Measurements from ENCODE around the gene ASCL3. TPM values are rescaled to one million over a fixed set of nuclear protein-coding genes. Genes with fewer than 3 reads are reported as not detected.

ASCL3 gene
- total RNA-seq, 1 experiment from 2014 or later = not detected

DNA sequence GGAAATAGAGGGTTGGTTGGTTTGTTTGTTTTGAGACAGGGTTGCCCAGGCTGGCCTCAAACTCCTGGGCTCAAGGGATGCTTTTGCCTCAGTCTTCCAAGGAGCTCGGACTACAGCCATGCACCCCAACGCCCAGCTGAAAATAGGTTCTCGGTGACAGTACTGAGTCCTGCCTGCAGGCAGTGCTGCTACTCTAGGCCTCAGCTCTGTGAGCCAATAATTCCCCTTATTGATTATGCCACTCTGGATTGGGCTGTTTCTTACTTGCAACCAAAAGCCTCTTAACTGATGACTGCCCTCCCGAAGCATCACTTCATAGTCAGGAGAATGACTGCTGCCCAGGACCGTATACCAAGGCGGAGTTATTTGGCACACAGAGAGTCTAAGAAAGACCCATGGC, 8.9 kb downstream of the ASCL3 start:
- Histone ChIP-seq H3K36me3 (ENCODE audit: low read depth, low read length) (no peaks in the 10 kb centered on the region), H3K9me3 (ENCODE audit: low read length) (no peaks in the 10 kb centered on the region), H3K4me1 (ENCODE audit: insufficient read depth, low read length) (peaks cover 7% of the 10 kb centered on the region; the same call in 1 of the 2 replicates), H4K20me1 (ENCODE audit: low read length) (no peaks in the 10 kb centered on the region), H3K79me2 (ENCODE audit: low read length) (no peaks in the 10 kb centered on the region), H2AFZ (ENCODE audit: low read length) (no peak overlapping the region), H3K27me3 (ENCODE audit: low read length) (no peaks in the 10 kb centered on the region), H3K4me2 (ENCODE audit: low read length) (no peak overlapping the region), H3F3A (ENCODE audit: low read length, unreplicated experiment) (no peaks in the 10 kb centered on the region), H3K9me2 (replicated peaks; ENCODE audit: low read length) (no peaks in the 10 kb centered on the region), H3K4me3 (ENCODE audit: low read length) (no peak overlapping the region), H3K9ac (ENCODE audit: low read length) (no peak overlapping the region), H3K27ac (ENCODE audit: low read length) (no peak overlapping the region)
- no TSS peak for BruUV-seq (replicated peaks)
- CTCF ChIA-PET = no interaction called here
- ATAC-seq (no peak), DNase-seq (no peak)
- TF ChIP-seq EZH2phosphoT487 (IDR thresholded peaks at IDR 0.05; ENCODE audit: borderline replicate concordance, low read length) (no peak), EZH2 (IDR thresholded peaks at IDR 0.05; ENCODE audit: low read length, unreplicated experiment) (no peak)
- TF ChIP-seq, protein P1, sequence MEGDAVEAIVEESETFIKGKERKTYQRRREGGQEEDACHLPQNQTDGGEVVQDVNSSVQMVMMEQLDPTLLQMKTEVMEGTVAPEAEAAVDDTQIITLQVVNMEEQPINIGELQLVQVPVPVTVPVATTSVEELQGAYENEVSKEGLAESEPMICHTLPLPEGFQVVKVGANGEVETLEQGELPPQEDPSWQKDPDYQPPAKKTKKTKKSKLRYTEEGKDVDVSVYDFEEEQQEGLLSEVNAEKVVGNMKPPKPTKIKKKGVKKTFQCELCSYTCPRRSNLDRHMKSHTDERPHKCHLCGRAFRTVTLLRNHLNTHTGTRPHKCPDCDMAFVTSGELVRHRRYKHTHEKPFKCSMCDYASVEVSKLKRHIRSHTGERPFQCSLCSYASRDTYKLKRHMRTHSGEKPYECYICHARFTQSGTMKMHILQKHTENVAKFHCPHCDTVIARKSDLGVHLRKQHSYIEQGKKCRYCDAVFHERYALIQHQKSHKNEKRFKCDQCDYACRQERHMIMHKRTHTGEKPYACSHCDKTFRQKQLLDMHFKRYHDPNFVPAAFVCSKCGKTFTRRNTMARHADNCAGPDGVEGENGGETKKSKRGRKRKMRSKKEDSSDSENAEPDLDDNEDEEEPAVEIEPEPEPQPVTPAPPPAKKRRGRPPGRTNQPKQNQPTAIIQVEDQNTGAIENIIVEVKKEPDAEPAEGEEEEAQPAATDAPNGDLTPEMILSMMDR (conservative IDR thresholded peaks at IDR 0.05; ENCODE audit: low read depth, low read length) = no peak
- intact Hi-C loops (cut with micrococcal nuclease) = no loop called here
- POLR2A ChIA-PET (ENCODE audit: unreplicated experiment) = no interaction called here

GRCh38 chr11:8932564-8933180, 10.1 kb downstream of the ASCL3 start, which contains the start of gene C11orf16:
C11orf16 (minus strand) TSS chr11:8932947; CDS start chr11:8932308, 639 bp downstream.
- H4K20me1 ChIP-seq (ENCODE audit: low read length) = no peaks in the 10 kb centered on the region
- H3K27me3 ChIP-seq (ENCODE audit: low read length) = no peaks in the 10 kb centered on the region
- H3K79me2 ChIP-seq (ENCODE audit: low read length) = no peaks in the 10 kb centered on the region
- no peaks in the 10 kb centered on the region for H3F3A ChIP-seq (ENCODE audit: low read length, unreplicated experiment)
- no peak within 1 kb of the TSS for H3K4me2 ChIP-seq (ENCODE audit: low read length)
- H3K4me1 ChIP-seq (ENCODE audit: insufficient read depth, low read length) = peaks cover 7% of the 10 kb centered on the region; the same call in 1 of the 2 replicates
- H3K36me3 ChIP-seq (ENCODE audit: low read depth, low read length) = no peaks in the 10 kb centered on the region
- no peak within 1 kb of the TSS for H3K4me3 ChIP-seq (ENCODE audit: low read length)
- H3K9ac ChIP-seq (ENCODE audit: low read length) = no peak within 1 kb of the TSS
- POLR2A ChIA-PET (ENCODE audit: unreplicated experiment) = no interaction called here
- intact Hi-C loops (cut with micrococcal nuclease) = no loop called here
- no peaks in the 10 kb centered on the region for H3K9me2 ChIP-seq (replicated peaks; ENCODE audit: low read length)
- TF ChIP-seq EZH2 (IDR thresholded peaks at IDR 0.05; ENCODE audit: low read length, unreplicated experiment) (no peak), EZH2phosphoT487 (IDR thresholded peaks at IDR 0.05; ENCODE audit: borderline replicate concordance, low read length) (no peak)
- TF ChIP-seq, protein P1 (conservative IDR thresholded peaks at IDR 0.05; ENCODE audit: low read depth, low read length) = no peak
- BruUV-seq (replicated peaks) = no TSS peak
- no peak within 1 kb of the TSS for H2AFZ ChIP-seq (ENCODE audit: low read length)
- H3K27ac ChIP-seq (ENCODE audit: low read length) = no peak within 1 kb of the TSS
- no peak for ATAC-seq
- no peaks in the 10 kb centered on the region for H3K9me3 ChIP-seq (ENCODE audit: low read length)
- no peak for DNase-seq
- CTCF ChIA-PET = no interaction called here

DNA sequence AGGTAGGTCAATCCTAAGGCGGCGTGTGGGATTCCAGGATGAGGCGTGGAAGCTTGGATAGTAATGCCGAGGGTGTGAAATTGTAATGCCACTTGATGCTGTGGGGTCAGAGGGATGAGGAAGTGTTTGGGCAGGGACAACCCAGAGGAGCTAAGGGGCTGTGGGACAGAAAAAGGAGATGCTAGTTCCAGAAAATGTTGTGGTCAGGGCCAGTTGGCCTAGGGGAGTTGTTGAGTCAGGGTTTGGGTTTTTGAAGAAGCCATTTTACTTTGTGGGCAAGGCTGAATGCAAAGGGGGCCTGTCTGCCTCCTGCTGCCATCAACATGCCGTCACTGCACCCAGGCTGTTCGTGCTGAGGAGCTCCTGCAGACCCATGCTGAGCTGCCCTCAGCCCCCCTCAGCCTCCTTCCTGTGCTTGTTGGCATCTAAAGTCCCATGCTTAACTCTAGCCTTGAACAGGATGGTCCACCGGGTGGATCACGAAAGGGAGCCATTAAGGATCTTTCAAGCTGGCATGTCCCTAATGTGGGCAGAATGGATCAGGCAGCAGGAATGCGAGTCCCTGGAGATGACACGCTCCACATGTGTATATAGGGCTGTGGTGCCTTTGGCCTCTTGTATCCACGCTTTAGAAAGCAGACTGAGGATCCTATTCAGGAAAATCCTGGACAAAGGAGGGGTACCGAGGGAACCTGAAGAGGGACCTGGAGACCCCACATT, 12.2 kb downstream of the ASCL3 start:
- POLR2A ChIA-PET (ENCODE audit: unreplicated experiment) = no interaction called here
- no peaks in the 10 kb centered on the region for H3K9me2 ChIP-seq (replicated peaks; ENCODE audit: low read length)
- no peak for ATAC-seq
- H3K4me2 ChIP-seq (ENCODE audit: low read length) = no peak overlapping the region
- no peak overlapping the region for H3K4me3 ChIP-seq (ENCODE audit: low read length)
- peaks cover 7% of the 10 kb centered on the region; the same call in 1 of the 2 replicates for H3K4me1 ChIP-seq (ENCODE audit: insufficient read depth, low read length)
- H3K27ac ChIP-seq (ENCODE audit: low read length) = no peak overlapping the region
- TF ChIP-seq, protein P1 (conservative IDR thresholded peaks at IDR 0.05; ENCODE audit: low read depth, low read length) = no peak
- TF ChIP-seq EZH2phosphoT487 (IDR thresholded peaks at IDR 0.05; ENCODE audit: borderline replicate concordance, low read length) = no peak
- TF ChIP-seq EZH2 (IDR thresholded peaks at IDR 0.05; ENCODE audit: low read length, unreplicated experiment) = no peak
- no peaks in the 10 kb centered on the region for H4K20me1 ChIP-seq (ENCODE audit: low read length)
- BruUV-seq (replicated peaks) = no TSS peak
- H2AFZ ChIP-seq (ENCODE audit: low read length) = no peak overlapping the region
- intact Hi-C loops (cut with micrococcal nuclease) = no loop called here
- no peaks in the 10 kb centered on the region for H3K79me2 ChIP-seq (ENCODE audit: low read length)
- H3K9ac ChIP-seq (ENCODE audit: low read length) = no peak overlapping the region
- DNase-seq = no peak
- no peaks in the 10 kb centered on the region for H3K9me3 ChIP-seq (ENCODE audit: low read length)
- no peaks in the 10 kb centered on the region for H3K36me3 ChIP-seq (ENCODE audit: low read depth, low read length)
- no peaks in the 10 kb centered on the region for H3F3A ChIP-seq (ENCODE audit: low read length, unreplicated experiment)
- CTCF ChIA-PET = no interaction called here
- no peaks in the 10 kb centered on the region for H3K27me3 ChIP-seq (ENCODE audit: low read length)

Measured in PC-3 (cell line).